Keratinocyte (primary cell): ENCODE measurements around the gene A2M. TPM values are rescaled to one million over a fixed set of nuclear protein-coding genes. Genes with fewer than 3 reads are reported as not detected.

Source experiments
- DNase-seq: peaks from one replicate; pipeline ENCODE4 v3.0.0-alpha.2; 2011; ENCODE audit warnings: low read depth, missing footprints, low spot score
- FAIRE-seq: peaks from 2 replicates; lab custom pipeline; 2011; peaks lifted over from hg19 to GRCh38; lab: Jason Lieb, UNC
- H2AFZ ChIP-seq: 2 replicates; pipeline ENCODE4 v1.6.0; 2012; ENCODE audit warnings: low read length, control low read depth, inconsistent platforms; ENCODE audit not compliant: control insufficient read depth
- H3K27ac ChIP-seq: 2 replicates; pipeline ENCODE4 v1.5.1; 2011; ENCODE audit warnings: low read length; ENCODE audit not compliant: control insufficient read depth, insufficient read depth
- H3K27me3 ChIP-seq: 3 replicates; pipeline ENCODE4 v1.6.0; 2011; ENCODE audit warnings: low read length; ENCODE audit not compliant: control insufficient read depth, insufficient read depth; ENCODE audit errors: extremely low read depth
- H3K36me3 ChIP-seq, 2 experiments: 2 replicates in 1 of 2; 3 replicates in 1 of 2; pipeline ENCODE4 v1.5.1; 2011; ENCODE audit warnings: low read length in 2 of 2, mild to moderate bottlenecking in 1 of 2; ENCODE audit not compliant: control insufficient read depth in 2 of 2, insufficient read depth in 2 of 2; ENCODE audit errors: extremely low read depth in 1 of 2
- H3K4me1 ChIP-seq: 3 replicates; pipeline ENCODE4 v1.5.1; 2011; ENCODE audit warnings: low read length; ENCODE audit not compliant: control insufficient read depth, insufficient read depth; ENCODE audit errors: extremely low read depth
- H3K4me2 ChIP-seq: 3 replicates; pipeline ENCODE4 v1.6.0; 2011; ENCODE audit warnings: low read depth, low read length; ENCODE audit not compliant: control insufficient read depth, insufficient read depth; ENCODE audit errors: extremely low read depth
- H3K4me3 ChIP-seq, 3 experiments: fragments of 200-600 bp in 1 of 3; sonication (generic) in 1 of 3; 2 replicates in 2 of 3; 3 replicates in 1 of 3; pipeline ENCODE4 v1.5.1; 2011 to 2016; ENCODE audit warnings: low read length in 3 of 3, mild to moderate bottlenecking in 3 of 3, control low read depth in 2 of 3, inconsistent platforms in 1 of 3, low read depth in 1 of 3, mixed read lengths in 1 of 3, mixed run types in 1 of 3, moderate library complexity in 1 of 3; ENCODE audit not compliant: control insufficient read depth in 2 of 3, insufficient read depth in 2 of 3; ENCODE audit errors: extremely low read depth in 1 of 3
- H3K79me2 ChIP-seq: 2 replicates; pipeline ENCODE4 v1.6.0; 2012; ENCODE audit warnings: low read length; ENCODE audit not compliant: control insufficient read depth, insufficient read depth
- H3K9ac ChIP-seq: 3 replicates; pipeline ENCODE4 v1.6.0; 2011; ENCODE audit warnings: low read length; ENCODE audit not compliant: control insufficient read depth, insufficient read depth; ENCODE audit errors: extremely low read depth
- H3K9me1 ChIP-seq: 3 replicates; pipeline ENCODE4 v1.6.0; 2011; ENCODE audit warnings: low read length; ENCODE audit not compliant: control insufficient read depth, insufficient read depth; ENCODE audit errors: extremely low read depth
- H3K9me3 ChIP-seq: 2 replicates; pipeline ENCODE4 v1.5.1; 2012; ENCODE audit warnings: low read depth, low read length; ENCODE audit not compliant: control insufficient read depth
- H4K20me1 ChIP-seq: 3 replicates; pipeline ENCODE4 v1.6.0; 2011; ENCODE audit warnings: low read length; ENCODE audit not compliant: control insufficient read depth, insufficient read depth; ENCODE audit errors: extremely low read depth
- EZH2 ChIP-seq: IDR thresholded peaks from one replicate; pipeline ENCODE4 v1.6.1; 2012; ENCODE audit warnings: inconsistent platforms, mild to moderate bottlenecking, low read length, moderate library complexity
- dilution Hi-C: fragments of 300-500 bp; cut with MboI; formaldehyde crosslinking; loops from one replicate; pipeline ENCODE4 v1.7.0; 2020; ENCODE audit warnings: low sequenced_read_pairs; ENCODE audit not compliant: extremely low pct_ligation_motif_present
- polyA plus RNA-seq, 5 experiments: library from polyadenylated mRNA; depleted of rRNA in 3 of 5; stranded (reverse) in 3 of 5; stranded (forward) in 1 of 5; unstranded in 1 of 5; fragments of >200 nt; gene quantifications; 1 replicate in 1 of 5; 2 replicates in 3 of 5; 3 replicates in 1 of 5; pipeline versions ENCODE4 v1.2.1 to v1.2.3, GENCODE V29; 2011 to 2012; ENCODE audit warnings: missing spikeins in 2 of 5, low read depth in 1 of 5, low replicate concordance in 1 of 5
- TF ChIP-seq, protein P1 (sequence below), 3 experiments: IDR thresholded peaks in 1 of 3; conservative IDR thresholded peaks in 1 of 3; optimal IDR thresholded peaks in 1 of 3; 2 replicates in 2 of 3; 3 replicates in 1 of 3; pipeline versions ENCODE3 to v1.5.1; 2011; ENCODE audit warnings: low read length in 3 of 3, mild to moderate bottlenecking in 3 of 3, moderate library complexity in 2 of 3, control low read depth in 1 of 3, inconsistent platforms in 1 of 3; ENCODE audit not compliant: insufficient read depth in 2 of 3; ENCODE audit errors: extremely low read depth in 1 of 3

A2M gene
- polyA plus RNA-seq, 1 donor (not counting 4 experiments of a cell fraction or from before 2014, with no cell fraction given): 0.49 TPM

DNA sequence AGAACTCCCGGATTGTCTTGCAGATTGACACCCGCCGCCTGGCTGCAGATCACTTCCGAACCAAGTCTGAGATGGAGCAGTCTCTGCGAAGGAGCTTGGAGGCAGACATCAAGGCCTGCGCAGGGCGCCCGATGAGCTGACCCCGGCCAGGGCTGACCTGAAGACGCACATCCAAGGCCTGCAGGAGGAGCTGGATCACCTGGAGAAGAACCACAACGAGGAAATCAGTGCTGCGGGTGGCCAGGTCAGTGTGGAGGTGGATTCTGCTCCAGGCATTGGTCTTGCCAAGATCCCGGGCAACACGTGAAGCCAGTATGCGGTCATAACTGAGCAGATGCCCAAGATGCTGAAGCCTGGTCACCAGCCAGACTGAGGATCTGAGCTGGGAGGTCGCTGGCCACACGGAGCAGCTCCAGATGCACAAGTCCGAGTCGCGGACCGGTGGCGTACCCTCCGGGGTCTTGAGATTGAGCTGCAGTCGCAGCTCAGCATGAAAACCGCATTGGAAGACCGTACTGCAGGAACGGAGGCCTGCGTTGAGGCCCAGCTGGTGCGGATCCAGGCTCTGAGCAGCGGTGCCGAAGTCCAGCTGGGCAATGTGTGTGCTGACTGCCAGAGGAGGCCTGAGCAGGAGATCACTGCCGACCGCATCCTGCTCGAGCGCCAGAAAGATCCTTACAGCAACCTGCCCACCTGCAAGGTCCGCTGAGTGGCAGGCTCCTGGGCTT lies 12.4 kb upstream of the A2M start:
- Histone ChIP-seq H4K20me1 (no peaks in the 10 kb centered on the region), H3K27me3 (no peaks in the 10 kb centered on the region), H3K4me3 (no peak overlapping the region), H3K4me2 (no peak overlapping the region), H3K9ac (no peak overlapping the region), H3K36me3 (no peaks in the 10 kb centered on the region), H3K9me1 (no peaks in the 10 kb centered on the region), H3K79me2 (no peaks in the 10 kb centered on the region), H3K9me3 (no peaks in the 10 kb centered on the region), H2AFZ (no peak overlapping the region), H3K4me1 (no peaks in the 10 kb centered on the region), H3K27ac (no peak overlapping the region)
- dilution Hi-C loops: no loop called here
- FAIRE-seq (no peak), DNase-seq (no peak)
- TF ChIP-seq, protein P1, sequence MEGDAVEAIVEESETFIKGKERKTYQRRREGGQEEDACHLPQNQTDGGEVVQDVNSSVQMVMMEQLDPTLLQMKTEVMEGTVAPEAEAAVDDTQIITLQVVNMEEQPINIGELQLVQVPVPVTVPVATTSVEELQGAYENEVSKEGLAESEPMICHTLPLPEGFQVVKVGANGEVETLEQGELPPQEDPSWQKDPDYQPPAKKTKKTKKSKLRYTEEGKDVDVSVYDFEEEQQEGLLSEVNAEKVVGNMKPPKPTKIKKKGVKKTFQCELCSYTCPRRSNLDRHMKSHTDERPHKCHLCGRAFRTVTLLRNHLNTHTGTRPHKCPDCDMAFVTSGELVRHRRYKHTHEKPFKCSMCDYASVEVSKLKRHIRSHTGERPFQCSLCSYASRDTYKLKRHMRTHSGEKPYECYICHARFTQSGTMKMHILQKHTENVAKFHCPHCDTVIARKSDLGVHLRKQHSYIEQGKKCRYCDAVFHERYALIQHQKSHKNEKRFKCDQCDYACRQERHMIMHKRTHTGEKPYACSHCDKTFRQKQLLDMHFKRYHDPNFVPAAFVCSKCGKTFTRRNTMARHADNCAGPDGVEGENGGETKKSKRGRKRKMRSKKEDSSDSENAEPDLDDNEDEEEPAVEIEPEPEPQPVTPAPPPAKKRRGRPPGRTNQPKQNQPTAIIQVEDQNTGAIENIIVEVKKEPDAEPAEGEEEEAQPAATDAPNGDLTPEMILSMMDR (optimal IDR thresholded peaks at IDR 0.05 in 1 of 3, IDR thresholded peaks at IDR 0.05 in 1 of 3, conservative IDR thresholded peaks at IDR 0.05 in 1 of 3; ENCODE audit: extremely low read depth in 1 of 3, insufficient read depth in 2 of 3, low read length in 3 of 3): no peak
- no peak for TF ChIP-seq EZH2

DNA sequence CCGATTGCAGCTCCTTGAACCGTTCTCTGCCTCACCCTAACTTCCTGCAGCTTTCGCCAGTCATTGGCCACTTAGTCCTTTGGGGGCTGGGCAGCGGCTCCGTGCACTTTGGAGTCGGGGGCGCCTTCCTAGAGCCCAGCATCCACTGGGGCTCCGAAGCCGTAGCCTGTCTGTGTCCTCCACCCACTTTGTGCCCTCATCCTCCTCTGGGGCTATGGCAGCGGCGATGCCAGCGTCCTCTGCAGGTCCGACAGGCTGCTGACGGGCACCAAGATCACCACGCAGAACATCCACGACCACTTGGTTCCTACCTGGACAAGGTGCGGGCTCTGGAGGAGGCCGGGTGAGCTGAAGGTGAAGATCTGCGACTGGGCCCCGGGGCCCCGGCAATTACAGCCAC lies 11.8 kb upstream of the A2M start:
- DNase-seq: no peak
- H3K27ac ChIP-seq: no peak overlapping the region
- no peak overlapping the region for H2AFZ ChIP-seq
- no peaks in the 10 kb centered on the region for H3K79me2 ChIP-seq
- H4K20me1 ChIP-seq: no peaks in the 10 kb centered on the region
- H3K4me3 ChIP-seq: no peak overlapping the region
- H3K4me1 ChIP-seq: no peaks in the 10 kb centered on the region
- no peaks in the 10 kb centered on the region for H3K9me3 ChIP-seq
- no peak for FAIRE-seq
- H3K36me3 ChIP-seq: no peaks in the 10 kb centered on the region
- H3K9me1 ChIP-seq: no peaks in the 10 kb centered on the region
- dilution Hi-C loops: no loop called here
- no peak overlapping the region for H3K9ac ChIP-seq
- TF ChIP-seq EZH2: no peak
- TF ChIP-seq, protein P1 (optimal IDR thresholded peaks at IDR 0.05 in 1 of 3, IDR thresholded peaks at IDR 0.05 in 1 of 3, conservative IDR thresholded peaks at IDR 0.05 in 1 of 3; ENCODE audit: extremely low read depth in 1 of 3, insufficient read depth in 2 of 3, low read length in 3 of 3): no peak
- H3K27me3 ChIP-seq: no peaks in the 10 kb centered on the region
- no peak overlapping the region for H3K4me2 ChIP-seq
